ENCODE results near the gene PCGF2. TPM values are rescaled to one million over a fixed set of nuclear protein-coding genes. Genes with fewer than 3 reads are reported as not detected.

PCGF2 gene
- total and polyA plus RNA-seq, 7 experiments from 2014 or later: 0.09 to 2.7 (median 0.34) TPM; not detected in 4

GRCh38 chr17:38777641-38778250 is 29.6 kb upstream of the PCGF2 start:
- CTCF ChIA-PET: no interaction called here
- Histone ChIP-seq H3K4me3 (ENCODE audit: low read length) (no peak overlapping the region), H3K9me3 (ENCODE audit: control insufficient read depth in 2 of 3, low read length in 3 of 3) (no peaks in the 10 kb centered on the region), H3K36me3 (ENCODE audit: control insufficient read depth in 2 of 3, insufficient read depth in 3 of 3, low read length in 3 of 3) (peaks cover 17 to 83% (median 35%) of the 10 kb centered on the region in 3 experiments), H3K4me1 (ENCODE audit: control insufficient read depth in 2 of 2, insufficient read depth in 2 of 2, low read length in 2 of 2) (no peaks in the 10 kb centered on the region), H3K27me3 (ENCODE audit: control insufficient read depth in 2 of 2, insufficient read depth in 2 of 2, low read length in 2 of 2) (no peaks in the 10 kb centered on the region), H3K27ac (ENCODE audit: low read depth, low read length) (no peak overlapping the region)
- peaks cover 0 to 3% (median 0%) of the 10 kb centered on the region in 7 donors for H3K4me1 Mint-ChIP-seq
- ATAC-seq (no peak), DNase-seq (no peak)
- H3K36me3 Mint-ChIP-seq: peaks cover 6 to 48% (median 24%) of the 10 kb centered on the region in 5 donors
- POLR2A ChIA-PET: interaction anchor here (1.0 kb wide), 3 partner anchors 10 to 25 kb away, joined by 3 read pairs; partner anchors contain the start of gene PSMB3
- no peaks in the 10 kb centered on the region for H3K9me3 Mint-ChIP-seq
- H3K4me3 Mint-ChIP-seq: no peak overlapping the region
- intact Hi-C loops (cut with micrococcal nuclease): no loop called here
- H3K27me3 Mint-ChIP-seq: no peaks in the 10 kb centered on the region
- no peak overlapping the region for H3K27ac Mint-ChIP-seq

GRCh38 chr17:38773258-38773657 is 25.1 kb upstream of the PCGF2 start:
- ChIA-PET POLR2A (no interaction called here), CTCF (interaction anchor here (0.9 kb wide), 1 partner anchor 426 kb away, joined by 3 read pairs; the partner anchor contains the start of gene RPL19)
- peaks cover under 1 to 44% (median 29%) of the 10 kb centered on the region in 5 donors for H3K36me3 Mint-ChIP-seq
- intact Hi-C loops (cut with micrococcal nuclease): no loop called here
- H3K4me1 ChIP-seq (ENCODE audit: control insufficient read depth in 2 of 2, insufficient read depth in 2 of 2, low read length in 2 of 2): no peaks in the 10 kb centered on the region
- H3K27ac Mint-ChIP-seq: peak overlapping the region in 2 of 9 donors; percentile 12 to 24
- peaks cover 11 to 83% (median 11%) of the 10 kb centered on the region in 3 experiments for H3K36me3 ChIP-seq (ENCODE audit: control insufficient read depth in 2 of 3, insufficient read depth in 3 of 3, low read length in 3 of 3)
- no peaks in the 10 kb centered on the region for H3K9me3 ChIP-seq (ENCODE audit: control insufficient read depth in 2 of 3, low read length in 3 of 3)
- H3K27ac ChIP-seq (ENCODE audit: low read depth, low read length): no peak overlapping the region
- peaks cover 0 to 3% (median 0%) of the 10 kb centered on the region in 7 donors for H3K4me1 Mint-ChIP-seq
- no peak overlapping the region for H3K4me3 ChIP-seq (ENCODE audit: low read length)
- ATAC-seq: no peak
- no peak for DNase-seq
- H3K4me3 Mint-ChIP-seq: no peak overlapping the region
- H3K27me3 Mint-ChIP-seq: no peaks in the 10 kb centered on the region
- no peaks in the 10 kb centered on the region for H3K27me3 ChIP-seq (ENCODE audit: control insufficient read depth in 2 of 2, insufficient read depth in 2 of 2, low read length in 2 of 2)
- H3K9me3 Mint-ChIP-seq: no peaks in the 10 kb centered on the region

GRCh38 chr17:38768417-38768816 is 20.3 kb upstream of the PCGF2 start:
- DNase-seq (no peak), ATAC-seq (no peak)
- H3K9me3 ChIP-seq (ENCODE audit: control insufficient read depth in 2 of 3, low read length in 3 of 3): no peaks in the 10 kb centered on the region
- no peak overlapping the region for H3K4me3 Mint-ChIP-seq
- no peaks in the 10 kb centered on the region for H3K27me3 ChIP-seq (ENCODE audit: control insufficient read depth in 2 of 2, insufficient read depth in 2 of 2, low read length in 2 of 2)
- CTCF ChIA-PET: no interaction called here
- no peaks in the 10 kb centered on the region for H3K4me1 ChIP-seq (ENCODE audit: control insufficient read depth in 2 of 2, insufficient read depth in 2 of 2, low read length in 2 of 2)
- no peaks in the 10 kb centered on the region for H3K27me3 Mint-ChIP-seq
- peaks cover 0 to 5% (median 0%) of the 10 kb centered on the region in 7 donors for H3K4me1 Mint-ChIP-seq
- H3K27ac Mint-ChIP-seq: peak overlapping the region in 4 of 9 donors; percentile 14 to 41 (median 30)
- H3K9me3 Mint-ChIP-seq: no peaks in the 10 kb centered on the region
- no peak overlapping the region for H3K4me3 ChIP-seq (ENCODE audit: low read length)
- H3K36me3 ChIP-seq (ENCODE audit: control insufficient read depth in 2 of 3, insufficient read depth in 3 of 3, low read length in 3 of 3): peaks cover 11 to 96% (median 16%) of the 10 kb centered on the region in 3 experiments
- intact Hi-C loops (cut with micrococcal nuclease): no loop called here
- H3K36me3 Mint-ChIP-seq: peaks cover 4 to 52% (median 27%) of the 10 kb centered on the region in 5 donors
- POLR2A ChIA-PET: interaction anchor here (1.3 to 1.4 kb wide), 2 partner anchors 19 to 57 kb away, joined by 3 read pairs; partner anchors contain the start of gene CWC25
- H3K27ac ChIP-seq (ENCODE audit: low read depth, low read length): no peak overlapping the region

- no peaks in the 10 kb centered on the region for H3K27me3 ChIP-seq (ENCODE audit: control insufficient read depth in 2 of 2, insufficient read depth in 2 of 2, low read length in 2 of 2)
- H3K4me3 ChIP-seq (ENCODE audit: low read length): no peak overlapping the region
- Mint-ChIP-seq H3K36me3 (peaks cover 8 to 58% (median 25%) of the 10 kb centered on the region in 5 donors), H3K27ac (peak overlapping the region in 5 of 9 donors; percentile 12 to 86 (median 56)), H3K27me3 (no peaks in the 10 kb centered on the region), H3K4me1 (peaks cover 4 to 9% (median 5%) of the 10 kb centered on the region in 7 donors), H3K4me3 (no peak overlapping the region), H3K9me3 (no peaks in the 10 kb centered on the region)
- H3K27ac ChIP-seq (ENCODE audit: low read depth, low read length): no peak overlapping the region
- H3K4me1 ChIP-seq (ENCODE audit: control insufficient read depth in 2 of 2, insufficient read depth in 2 of 2, low read length in 2 of 2): no peaks in the 10 kb centered on the region
- ChIA-PET CTCF (no interaction called here), POLR2A (interaction anchor here (1.2 kb wide), 1 partner anchor 9 kb away, joined by 5 read pairs; no protein-coding TSS in a partner anchor)
- H3K9me3 ChIP-seq (ENCODE audit: control insufficient read depth in 2 of 3, low read length in 3 of 3): no peaks in the 10 kb centered on the region
- H3K36me3 ChIP-seq (ENCODE audit: control insufficient read depth in 2 of 3, insufficient read depth in 3 of 3, low read length in 3 of 3): peaks cover 8 to 95% (median 20%) of the 10 kb centered on the region in 3 experiments
- no peak for DNase-seq
- ATAC-seq: no peak
- intact Hi-C loops (cut with micrococcal nuclease): no loop called here
Observed at GRCh38 chr17:38766341-38766740, 18.2 kb upstream of the PCGF2 start.

- Mint-ChIP-seq H3K27me3 (no peaks in the 10 kb centered on the region), H3K36me3 (peaks cover 15 to 40% (median 21%) of the 10 kb centered on the region in 5 donors), H3K9me3 (no peaks in the 10 kb centered on the region), H3K4me3 (no peak overlapping the region), H3K27ac (peak overlapping the region in 3 of 9 donors; percentile 64 to 68 (median 65)), H3K4me1 (peaks cover 8 to 14% (median 11%) of the 10 kb centered on the region in 7 donors)
- Histone ChIP-seq H3K4me1 (ENCODE audit: control insufficient read depth in 2 of 2, insufficient read depth in 2 of 2, low read length in 2 of 2) (no peaks in the 10 kb centered on the region), H3K36me3 (ENCODE audit: control insufficient read depth in 2 of 3, insufficient read depth in 3 of 3, low read length in 3 of 3) (peaks cover 15 to 91% (median 36%) of the 10 kb centered on the region in 3 experiments), H3K27me3 (ENCODE audit: control insufficient read depth in 2 of 2, insufficient read depth in 2 of 2, low read length in 2 of 2) (no peaks in the 10 kb centered on the region), H3K9me3 (ENCODE audit: control insufficient read depth in 2 of 3, low read length in 3 of 3) (no peaks in the 10 kb centered on the region), H3K4me3 (ENCODE audit: low read length) (no peak overlapping the region), H3K27ac (ENCODE audit: low read depth, low read length) (no peak overlapping the region)
- CTCF ChIA-PET: no interaction called here
- DNase-seq: no peak
- intact Hi-C loops (cut with micrococcal nuclease): no loop called here
- POLR2A ChIA-PET: interaction anchor here (1.0 kb wide), 1 partner anchor 413 kb away, joined by 3 read pairs; no protein-coding TSS in a partner anchor
- ATAC-seq: no peak
Observed at GRCh38 chr17:38762231-38762630, 14.1 kb upstream of the PCGF2 start.

GRCh38 chr17:38761612-38762011 is 13.5 kb upstream of the PCGF2 start:
- H3K36me3 ChIP-seq (ENCODE audit: control insufficient read depth in 2 of 3, insufficient read depth in 3 of 3, low read length in 3 of 3): peaks cover 15 to 87% (median 32%) of the 10 kb centered on the region in 3 experiments
- POLR2A ChIA-PET: interaction anchor here (0.6 to 1.0 kb wide), 2 partner anchors 241 to 413 kb away, joined by 3 to 4 read pairs; no protein-coding TSS in a partner anchor
- peaks cover 14 to 40% (median 20%) of the 10 kb centered on the region in 5 donors for H3K36me3 Mint-ChIP-seq
- ATAC-seq (no peak), DNase-seq (peak in 5 of 9 donors; percentile 19 to 32 (median 25))
- H3K9me3 ChIP-seq (ENCODE audit: control insufficient read depth in 2 of 3, low read length in 3 of 3): no peaks in the 10 kb centered on the region
- intact Hi-C loops (cut with micrococcal nuclease): no loop called here
- H3K27me3 ChIP-seq (ENCODE audit: control insufficient read depth in 2 of 2, insufficient read depth in 2 of 2, low read length in 2 of 2): no peaks in the 10 kb centered on the region
- H3K4me3 Mint-ChIP-seq: no peak overlapping the region
- peak overlapping the region in 7 of 9 donors; percentile 24 to 74 (median 54) for H3K27ac Mint-ChIP-seq
- no peaks in the 10 kb centered on the region for H3K9me3 Mint-ChIP-seq
- H3K4me1 Mint-ChIP-seq: peaks cover 8 to 14% (median 11%) of the 10 kb centered on the region in 7 donors
- no peak overlapping the region for H3K27ac ChIP-seq (ENCODE audit: low read depth, low read length)
- H3K4me3 ChIP-seq (ENCODE audit: low read length): no peak overlapping the region
- H3K27me3 Mint-ChIP-seq: no peaks in the 10 kb centered on the region
- no peaks in the 10 kb centered on the region for H3K4me1 ChIP-seq (ENCODE audit: control insufficient read depth in 2 of 2, insufficient read depth in 2 of 2, low read length in 2 of 2)
- CTCF ChIA-PET: no interaction called here
